ENCODE measurements around the gene PAX5.

DNA sequence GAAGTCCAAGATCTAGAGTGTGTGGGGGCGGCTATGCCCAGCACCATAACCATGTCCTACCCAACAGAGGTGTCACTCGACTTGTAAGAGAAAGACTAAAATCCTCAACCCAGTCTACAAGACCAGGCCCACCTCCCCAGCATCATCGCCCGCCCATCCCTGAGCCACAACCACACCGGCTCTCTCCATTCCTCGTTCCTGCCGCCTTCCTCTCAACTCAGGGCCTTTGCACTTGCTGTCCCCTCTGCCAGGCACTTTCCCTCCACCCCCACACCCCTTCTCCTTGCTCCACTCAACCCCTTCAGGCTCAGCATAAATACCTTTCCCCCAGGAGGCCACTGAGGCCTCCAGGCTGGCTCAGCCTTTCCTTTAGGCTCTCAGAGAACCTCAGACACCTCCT lies 69.3 kb downstream of the PAX5 start:
- TF ChIP-seq POLR2A (IDR thresholded peaks at IDR 0.05), result no peak
- TF ChIP-seq, protein P1, sequence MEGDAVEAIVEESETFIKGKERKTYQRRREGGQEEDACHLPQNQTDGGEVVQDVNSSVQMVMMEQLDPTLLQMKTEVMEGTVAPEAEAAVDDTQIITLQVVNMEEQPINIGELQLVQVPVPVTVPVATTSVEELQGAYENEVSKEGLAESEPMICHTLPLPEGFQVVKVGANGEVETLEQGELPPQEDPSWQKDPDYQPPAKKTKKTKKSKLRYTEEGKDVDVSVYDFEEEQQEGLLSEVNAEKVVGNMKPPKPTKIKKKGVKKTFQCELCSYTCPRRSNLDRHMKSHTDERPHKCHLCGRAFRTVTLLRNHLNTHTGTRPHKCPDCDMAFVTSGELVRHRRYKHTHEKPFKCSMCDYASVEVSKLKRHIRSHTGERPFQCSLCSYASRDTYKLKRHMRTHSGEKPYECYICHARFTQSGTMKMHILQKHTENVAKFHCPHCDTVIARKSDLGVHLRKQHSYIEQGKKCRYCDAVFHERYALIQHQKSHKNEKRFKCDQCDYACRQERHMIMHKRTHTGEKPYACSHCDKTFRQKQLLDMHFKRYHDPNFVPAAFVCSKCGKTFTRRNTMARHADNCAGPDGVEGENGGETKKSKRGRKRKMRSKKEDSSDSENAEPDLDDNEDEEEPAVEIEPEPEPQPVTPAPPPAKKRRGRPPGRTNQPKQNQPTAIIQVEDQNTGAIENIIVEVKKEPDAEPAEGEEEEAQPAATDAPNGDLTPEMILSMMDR (IDR thresholded peaks at IDR 0.05), result no peak
- no peak for TF ChIP-seq EP300 (IDR thresholded peaks at IDR 0.05)
